HG03565 (cell line): ENCODE measurements around the gene HIGD1B.

Source experiments
- ATAC-seq: cut with Tn5 transposase; IDR thresholded peaks from one replicate; pipeline ENCODE4 v1.9.1; 2021; ENCODE audit warnings: mild to moderate bottlenecking, moderate library complexity; ENCODE audit not compliant: unreplicated experiment

HIGD1B gene

GRCh38 chr17:44832805-44833204, 14.9 kb upstream of the HIGD1B start:
- ATAC-seq: no peak

DNA sequence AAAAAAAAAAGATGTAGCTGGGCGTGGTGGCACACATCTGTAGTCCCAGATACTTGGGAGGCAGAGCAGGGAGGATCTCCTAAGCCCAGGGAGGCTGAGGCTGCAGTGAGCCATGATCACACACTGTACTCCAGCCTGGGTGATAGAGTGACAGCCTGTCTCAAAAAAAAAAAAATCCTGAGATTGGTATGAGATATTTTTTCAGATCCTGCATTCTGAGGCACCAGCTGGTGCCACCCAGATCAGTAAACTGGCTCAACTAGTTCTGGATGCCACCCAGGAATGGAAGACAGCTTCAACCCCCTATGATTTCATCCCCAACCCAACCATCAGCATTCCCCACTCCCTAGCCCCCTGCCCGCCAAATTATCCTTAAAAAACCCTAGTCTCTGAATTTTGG, 10.5 kb upstream of the HIGD1B start:
- no peak for ATAC-seq

DNA sequence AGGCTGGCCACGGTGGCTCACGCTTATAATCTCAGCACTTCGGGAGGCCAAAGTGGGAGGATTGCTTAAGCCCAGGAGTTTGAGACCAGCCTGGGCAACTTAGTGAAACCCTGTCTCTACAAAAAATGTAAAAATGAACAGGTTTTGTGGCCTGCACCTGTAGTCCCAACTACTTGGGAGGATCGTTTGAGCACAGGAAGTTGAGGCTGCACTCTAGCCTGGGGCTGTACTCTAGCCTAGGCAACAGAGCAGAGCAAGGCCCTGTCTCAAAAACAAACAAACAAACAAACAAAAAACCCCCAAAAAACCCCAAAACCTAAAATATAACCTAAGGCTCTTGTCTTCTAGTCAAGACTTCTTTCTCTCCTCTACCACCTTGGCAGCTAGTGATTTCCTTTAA, 7.4 kb upstream of the HIGD1B start:
- ATAC-seq: no peak

GRCh38 chr17:44840936-44841335, 6.7 kb upstream of the HIGD1B start:
- ATAC-seq: no peak

- no peak for ATAC-seq
These were observed 4.9 kb upstream of the HIGD1B start for GRCh38 chr17:44842748-44843147.

- ATAC-seq: no peak
These were observed 3.3 kb upstream of the HIGD1B start for GRCh38 chr17:44844390-44844830.

DNA sequence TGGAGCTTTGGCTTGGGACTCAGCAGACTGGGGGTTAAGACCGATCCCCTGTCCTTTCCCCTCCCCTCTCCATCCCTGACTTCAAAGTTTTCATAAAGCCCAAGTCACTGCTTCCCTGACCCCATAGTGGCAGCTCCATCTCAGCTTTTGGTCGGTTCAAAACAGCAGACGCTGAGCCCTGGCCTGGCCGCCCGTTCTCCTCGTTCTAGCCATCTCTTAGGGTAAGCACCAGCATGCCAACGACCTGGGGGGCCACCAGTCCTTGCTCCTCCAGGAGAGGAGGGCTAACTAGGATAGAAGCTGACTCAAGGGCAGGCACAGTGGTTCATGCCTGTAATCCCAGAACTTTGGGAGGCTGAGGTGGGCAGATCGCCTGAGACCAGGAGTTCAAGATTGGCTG, 1.5 kb upstream of the HIGD1B start:
- no peak for ATAC-seq

GRCh38 chr17:44848257-44848795, 643 bp downstream of the HIGD1B start:
- no peak for ATAC-seq

- ATAC-seq: no peak
These were observed 1.3 kb downstream of the HIGD1B start for GRCh38 chr17:44848961-44849489.

- no peak for ATAC-seq
These were observed 2.3 kb downstream of the HIGD1B start for GRCh38 chr17:44850025-44850424.

- ATAC-seq: no peak
These were observed 2.9 kb downstream of the HIGD1B start for GRCh38 chr17:44850612-44851011.

DNA sequence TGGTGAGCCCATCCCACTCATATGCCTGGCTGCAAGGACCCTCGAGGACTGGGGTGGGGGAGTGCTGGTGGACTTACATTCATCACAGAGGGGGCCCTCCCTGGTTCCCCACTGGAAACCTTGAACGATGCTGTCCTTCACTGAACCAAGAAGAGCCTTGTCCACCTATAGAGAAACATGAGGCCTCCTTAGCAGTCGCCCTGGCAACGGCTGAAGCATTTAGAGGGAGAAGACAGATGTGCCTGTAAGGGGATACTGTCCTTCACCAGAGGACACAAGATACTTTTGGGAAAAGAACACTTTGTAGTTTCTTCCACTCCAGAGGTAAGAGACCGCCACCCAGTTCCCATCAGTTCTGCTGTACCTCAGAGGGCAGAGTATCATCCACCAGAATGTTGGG, 6.5 kb downstream of the HIGD1B start:
- no peak for ATAC-seq

GRCh38 chr17:44859701-44860100, 12.0 kb downstream of the HIGD1B start:
- ATAC-seq: no peak

GRCh38 chr17:44862278-44862914, 14.7 kb downstream of the HIGD1B start:
- no peak for ATAC-seq

- no peak for ATAC-seq
These were observed 15.6 kb downstream of the HIGD1B start for GRCh38 chr17:44863061-44863918.

- no peak for ATAC-seq
These were observed 17.1 kb downstream of the HIGD1B start for GRCh38 chr17:44864831-44865230.

- no peak for ATAC-seq
These were observed 17.6 kb downstream of the HIGD1B start for GRCh38 chr17:44865231-44865660.

DNA sequence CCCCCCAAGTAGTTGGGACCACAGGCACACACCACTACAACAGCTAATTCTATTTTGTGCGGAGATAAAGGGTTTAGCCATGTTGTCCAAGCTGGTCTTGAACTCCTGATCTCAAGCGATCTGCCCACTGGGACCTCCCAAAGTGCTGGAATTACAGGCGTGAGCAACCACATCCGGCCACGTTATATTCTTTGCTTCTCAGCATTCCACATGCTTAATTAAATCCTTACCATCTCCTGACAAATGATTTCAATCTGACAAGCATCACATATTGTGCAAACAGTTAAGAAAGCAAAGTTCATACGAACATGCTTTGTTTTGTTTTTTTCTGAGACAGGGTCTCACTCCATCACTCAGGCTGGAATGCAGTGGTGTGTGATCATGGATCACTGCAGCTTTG, 18.2 kb downstream of the HIGD1B start:
- ATAC-seq: no peak

DNA sequence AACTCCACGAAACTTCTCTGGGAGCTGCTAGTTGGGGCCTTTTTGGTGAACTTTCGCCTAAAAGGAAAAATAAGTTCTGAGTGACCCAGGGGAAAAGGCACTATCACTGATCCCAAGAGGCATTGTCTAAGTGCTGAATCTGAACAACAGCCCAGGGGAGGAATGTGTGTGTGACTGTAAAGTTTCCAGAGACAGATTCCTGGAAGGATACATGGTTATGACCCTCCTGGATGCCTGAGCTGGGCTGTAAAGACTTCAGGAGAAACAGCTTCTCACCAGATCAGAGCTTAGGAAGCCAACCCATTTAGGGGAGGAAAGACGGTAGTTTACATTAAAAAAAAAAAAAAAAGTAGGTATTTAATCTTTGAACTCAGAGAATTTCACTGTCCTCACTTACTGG, 20.2 kb downstream of the HIGD1B start:
- ATAC-seq: no peak

DNA sequence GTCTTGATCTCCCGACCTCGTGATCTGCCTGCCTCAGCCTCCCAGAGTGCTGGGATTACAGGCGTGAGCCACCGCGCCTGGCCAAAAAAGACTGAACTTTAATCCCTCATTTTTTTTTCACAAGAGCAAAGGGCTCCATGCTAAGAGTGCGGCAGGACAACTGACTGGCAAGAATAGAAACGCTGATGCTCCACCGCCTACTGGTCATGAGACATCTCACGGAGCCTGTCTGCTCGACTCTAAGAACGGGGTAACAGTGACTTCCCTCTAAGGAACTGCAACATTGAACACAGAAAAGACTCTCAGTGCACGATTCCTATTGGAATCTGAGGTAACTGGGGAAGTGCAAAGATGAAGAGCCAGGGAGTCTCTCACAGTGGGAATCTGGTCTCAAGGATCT, 23.9 kb downstream of the HIGD1B start:
- ATAC-seq: no peak

DNA sequence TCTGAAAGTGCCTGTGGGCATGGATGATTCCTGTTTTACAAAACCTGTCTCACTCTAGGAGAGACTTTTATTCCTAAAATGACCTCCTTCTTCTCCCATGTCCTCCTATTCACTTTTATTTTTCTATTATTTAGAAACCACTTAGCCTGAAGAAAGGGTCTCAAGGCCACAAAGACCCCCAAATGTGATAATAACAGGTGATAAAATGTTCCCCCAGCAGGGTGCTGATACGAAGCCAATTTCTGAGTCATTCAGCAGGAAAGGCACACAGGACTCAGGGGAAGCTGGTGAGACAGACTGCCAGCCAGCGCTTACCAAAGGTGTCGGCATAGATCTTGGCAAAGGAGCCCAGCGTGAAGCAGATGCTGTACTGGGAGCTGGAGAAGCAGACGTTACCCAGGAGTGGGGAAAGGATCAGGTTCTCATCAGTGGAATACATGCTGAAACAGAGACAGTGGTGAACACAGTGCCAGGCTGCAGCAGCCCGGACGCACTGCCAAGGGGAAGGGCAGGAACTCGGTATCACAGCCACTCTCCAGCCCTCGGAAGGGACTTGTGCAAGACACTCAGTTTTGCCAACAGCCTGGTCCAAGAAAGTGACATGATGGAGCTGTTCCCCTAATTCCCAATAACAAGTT, 24.6 kb downstream of the HIGD1B start:
- no peak for ATAC-seq
